GM18505 (cell line): ENCODE results near the gene SH3RF3.

ENCODE experiments used
- ATAC-seq: cut with Tn5 transposase; IDR thresholded peaks from one replicate; pipeline ENCODE4 v1.9.1; 2021; ENCODE audit not compliant: unreplicated experiment
- POLR2A ChIP-seq: IDR thresholded peaks from 4 replicates; pipeline ENCODE4 v1.6.1; 2011; ENCODE audit warnings: borderline replicate concordance; ENCODE audit not compliant: insufficient read depth, insufficient read length; ENCODE audit errors: extremely low read depth

SH3RF3 gene

DNA sequence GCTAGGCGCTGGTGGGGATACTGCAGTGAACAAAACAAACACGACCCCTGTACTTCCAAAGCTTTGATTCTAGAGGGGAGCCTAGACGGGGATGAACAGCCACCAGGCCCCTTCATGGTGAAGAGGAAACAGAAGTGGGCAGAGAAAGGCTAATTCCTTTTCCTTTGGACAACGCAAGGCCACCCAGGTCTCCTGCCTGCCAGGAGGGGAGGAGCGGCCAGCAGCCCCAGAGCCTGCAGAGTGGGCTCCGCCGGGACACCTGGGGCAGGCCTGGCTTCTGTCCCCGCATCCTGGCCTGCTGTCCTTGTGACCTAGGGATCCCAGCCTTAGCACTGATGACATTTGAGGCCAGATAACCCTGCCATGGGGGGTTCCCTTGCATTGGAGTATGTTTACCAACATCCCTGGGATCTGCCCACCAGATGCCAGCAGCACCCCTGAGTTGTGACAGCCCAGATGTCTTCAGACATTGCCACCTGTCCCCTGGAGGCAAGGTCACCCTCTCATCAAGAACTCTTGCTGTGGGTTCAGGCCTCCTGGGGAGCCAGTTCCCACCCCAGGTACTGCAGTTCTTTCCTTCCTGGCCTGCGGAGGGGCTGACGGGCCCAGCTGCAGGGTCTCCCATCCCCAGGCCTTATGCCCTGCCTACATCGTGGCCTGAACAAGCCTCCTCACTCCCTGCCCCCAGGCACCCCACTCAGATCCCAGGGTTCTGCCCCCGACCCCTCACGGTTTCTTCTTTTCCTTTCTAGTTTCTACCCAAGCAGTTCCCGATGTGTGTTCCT lies 359.1 kb downstream of the SH3RF3 start:
- ATAC-seq: no peak
- TF ChIP-seq POLR2A: no peak

DNA sequence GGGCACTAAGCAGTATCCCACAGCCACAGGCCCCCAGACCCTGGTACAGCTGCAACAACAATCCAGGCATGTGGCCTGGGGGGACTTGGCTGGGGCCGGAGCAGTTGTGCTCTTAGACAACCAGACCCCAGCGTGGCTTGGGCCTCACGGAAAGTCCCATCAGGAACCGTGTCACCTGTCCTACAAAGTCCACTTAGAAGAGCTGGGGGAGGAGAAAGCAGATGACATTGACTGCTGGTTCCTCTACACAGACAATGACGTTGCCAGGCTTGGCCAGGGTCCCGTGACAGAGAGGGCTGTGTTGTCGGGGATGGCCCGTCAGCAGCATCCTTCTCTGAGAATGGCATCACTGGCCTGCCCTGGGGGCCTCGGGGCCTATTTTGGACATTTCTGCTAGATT lies 360.3 kb downstream of the SH3RF3 start:
- no peak for TF ChIP-seq POLR2A
- no peak for ATAC-seq

DNA sequence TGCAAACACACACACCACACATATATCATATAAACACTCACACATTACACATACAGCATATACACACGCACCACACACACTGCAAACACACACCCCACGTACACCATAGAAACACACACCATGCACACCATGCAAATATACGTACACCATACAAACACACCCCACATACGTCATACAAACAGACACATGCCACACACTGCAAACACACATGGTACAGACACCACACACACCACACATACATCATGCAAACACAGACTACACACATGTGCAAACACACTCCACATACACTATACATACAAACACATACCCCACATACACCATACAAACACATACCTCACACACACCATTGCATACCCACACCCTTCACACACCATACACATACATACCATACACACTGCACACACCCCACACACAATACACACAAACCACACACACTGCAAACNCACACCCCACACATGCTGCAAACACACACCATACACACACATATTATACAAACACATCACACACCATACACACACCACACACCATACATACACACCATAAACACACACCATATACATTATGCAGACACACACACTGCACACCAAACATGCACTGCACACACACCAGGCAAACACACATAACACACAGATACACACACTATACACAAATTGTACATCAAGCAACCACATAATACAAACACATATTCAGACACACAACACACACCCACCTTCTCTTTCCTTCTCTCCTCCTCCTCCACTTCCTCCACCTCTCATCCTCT lies 364.4 kb downstream of the SH3RF3 start:
- TF ChIP-seq POLR2A: no peak
- ATAC-seq: no peak

DNA sequence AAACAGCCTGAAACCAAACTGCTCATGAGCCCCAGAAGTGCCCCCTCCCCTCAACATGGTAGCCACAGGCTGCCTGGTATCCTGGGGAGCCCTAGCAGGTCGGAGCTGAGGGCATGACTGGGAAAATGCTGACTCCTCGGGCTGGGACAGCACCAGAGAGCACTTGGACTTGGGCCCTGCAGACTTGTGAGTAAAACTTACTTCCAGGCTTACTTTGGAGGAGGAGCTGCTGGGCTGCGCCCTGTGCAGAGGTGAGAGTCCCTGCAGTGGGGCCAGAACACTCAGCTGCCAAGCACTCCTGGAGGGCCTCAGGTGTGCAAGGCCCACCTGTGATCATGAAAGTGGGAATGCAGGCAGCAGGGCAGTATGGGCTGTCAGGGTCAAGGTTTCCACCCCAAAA lies 365.3 kb downstream of the SH3RF3 start:
- TF ChIP-seq POLR2A: no peak
- no peak for ATAC-seq

DNA sequence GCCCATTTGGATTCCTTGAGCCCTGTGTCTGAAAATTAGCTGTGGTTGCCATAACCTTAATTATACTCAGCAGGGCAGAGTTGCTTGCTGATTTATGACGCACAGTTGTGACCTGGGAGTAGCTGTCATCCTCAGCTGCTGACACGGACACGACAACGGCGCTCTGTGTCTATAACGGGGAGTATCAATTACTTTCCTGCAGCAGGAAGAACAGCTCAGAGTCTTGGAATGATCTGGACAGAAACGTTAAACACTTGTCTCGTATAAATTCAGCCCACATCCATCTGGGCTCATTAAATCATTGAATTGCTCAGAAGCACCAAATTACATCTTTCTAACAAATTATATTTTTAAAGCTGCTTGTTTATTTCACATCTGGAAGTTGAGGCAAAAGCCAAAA lies 368.5 kb downstream of the SH3RF3 start:
- no peak for ATAC-seq
- TF ChIP-seq POLR2A: no peak

DNA sequence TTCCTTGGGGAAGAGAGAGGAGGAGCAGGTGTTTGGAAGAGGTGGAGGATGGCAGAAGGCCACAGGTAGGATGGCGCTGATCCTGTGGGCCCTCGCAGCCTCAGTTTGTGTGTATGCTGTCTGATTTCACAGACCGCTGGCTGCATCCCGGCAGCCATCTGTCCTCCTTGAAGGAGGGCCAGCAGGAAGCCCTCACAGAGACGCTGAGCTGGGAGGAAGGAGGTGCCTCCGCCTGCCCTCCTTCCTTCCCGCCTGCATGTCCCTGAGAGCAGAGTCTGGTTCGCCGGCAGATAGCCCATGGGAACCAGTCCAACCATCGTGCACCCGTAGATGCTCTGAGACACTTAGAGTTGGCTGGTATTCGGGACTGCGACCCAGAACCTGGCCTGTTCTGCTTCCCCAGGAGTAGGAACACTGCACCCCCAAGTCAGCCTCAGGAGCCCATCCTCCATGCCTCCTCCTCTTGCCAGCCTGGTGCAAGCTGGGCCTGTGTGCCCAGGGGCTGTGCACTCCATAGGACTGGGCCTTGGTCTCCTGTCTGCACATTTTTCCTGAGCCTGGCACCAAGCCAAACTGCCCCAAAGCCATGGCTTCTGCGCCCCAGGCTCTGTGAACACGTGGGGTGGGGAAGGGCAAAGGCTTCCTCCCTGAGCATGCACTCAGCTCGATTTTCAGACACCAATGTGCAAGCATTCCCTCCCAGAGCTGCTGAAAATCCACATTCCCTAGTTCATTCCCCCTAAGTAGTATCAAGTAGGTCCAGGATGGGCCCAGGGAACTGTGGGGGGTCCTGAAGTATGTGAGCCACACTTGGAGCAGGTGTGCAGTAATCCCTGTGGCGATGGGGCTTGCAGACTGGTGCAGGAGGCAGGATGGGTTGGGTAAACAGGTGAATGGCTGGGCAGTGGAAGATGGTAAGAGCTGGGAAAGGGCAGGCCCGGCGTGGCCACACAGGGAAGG lies 369.2 kb downstream of the SH3RF3 start:
- TF ChIP-seq POLR2A: no peak
- ATAC-seq: no peak

DNA sequence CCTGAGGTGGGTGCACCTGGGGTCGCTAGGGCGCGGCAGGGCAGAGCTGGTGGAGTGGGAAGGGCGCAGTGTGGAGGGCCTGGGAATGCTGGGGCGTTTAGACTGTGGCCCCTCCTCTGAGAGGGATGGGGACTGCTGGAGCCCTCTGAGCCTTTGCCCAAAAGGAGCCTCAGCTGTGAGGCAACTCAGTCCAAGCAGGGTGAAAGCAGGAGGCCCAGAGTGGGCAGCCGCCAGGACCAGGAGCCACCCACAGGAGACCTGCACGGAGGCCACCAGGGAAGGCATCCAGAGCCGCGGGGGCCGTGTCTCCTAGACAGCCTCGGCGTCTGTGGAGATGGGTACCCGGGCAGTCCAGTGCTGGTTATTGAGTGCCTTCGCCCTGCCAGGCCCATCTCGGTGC lies 369.9 kb downstream of the SH3RF3 start:
- ATAC-seq: no peak
- TF ChIP-seq POLR2A: no peak

DNA sequence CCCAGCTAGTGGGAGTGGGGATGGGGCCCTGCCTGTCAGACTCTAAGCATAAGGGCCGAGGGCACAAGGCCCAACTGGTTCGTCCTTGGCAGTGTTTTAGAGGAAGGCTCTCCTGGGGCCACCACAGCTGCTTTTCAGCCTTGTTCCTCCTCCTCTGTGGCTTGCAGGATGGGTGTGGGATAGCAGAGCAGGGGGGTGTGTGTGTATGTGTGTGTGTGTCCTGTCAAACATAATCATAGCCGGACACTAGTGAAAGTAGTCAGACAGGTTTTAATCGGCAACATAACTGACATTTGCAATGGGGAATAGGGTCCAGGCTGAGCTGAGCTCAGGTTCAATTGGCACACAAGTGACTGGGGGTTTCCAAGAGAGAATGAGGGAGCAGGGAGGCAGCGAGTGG lies 370.6 kb downstream of the SH3RF3 start:
- ATAC-seq: no peak
- no peak for TF ChIP-seq POLR2A

DNA sequence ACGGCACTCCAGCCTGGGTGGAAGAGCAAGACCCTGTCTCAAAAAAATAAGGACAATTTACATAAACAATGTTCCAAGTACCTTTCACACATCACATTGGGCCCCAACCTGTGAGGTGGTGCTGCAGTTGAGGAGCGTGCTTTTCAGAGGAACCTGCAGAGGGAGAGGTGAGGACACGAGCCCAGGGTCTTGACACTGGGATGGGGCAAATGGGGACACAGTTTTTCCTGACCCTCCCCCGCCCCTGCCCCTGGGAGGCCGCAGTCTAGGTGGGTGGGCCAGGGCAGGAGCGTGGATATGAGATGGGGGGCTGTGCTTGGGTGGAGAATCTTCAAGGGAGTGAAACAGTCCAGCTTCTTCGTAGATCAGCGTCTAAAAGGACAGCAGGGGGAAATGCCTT lies 371.9 kb downstream of the SH3RF3 start:
- no peak for TF ChIP-seq POLR2A
- ATAC-seq: no peak

DNA sequence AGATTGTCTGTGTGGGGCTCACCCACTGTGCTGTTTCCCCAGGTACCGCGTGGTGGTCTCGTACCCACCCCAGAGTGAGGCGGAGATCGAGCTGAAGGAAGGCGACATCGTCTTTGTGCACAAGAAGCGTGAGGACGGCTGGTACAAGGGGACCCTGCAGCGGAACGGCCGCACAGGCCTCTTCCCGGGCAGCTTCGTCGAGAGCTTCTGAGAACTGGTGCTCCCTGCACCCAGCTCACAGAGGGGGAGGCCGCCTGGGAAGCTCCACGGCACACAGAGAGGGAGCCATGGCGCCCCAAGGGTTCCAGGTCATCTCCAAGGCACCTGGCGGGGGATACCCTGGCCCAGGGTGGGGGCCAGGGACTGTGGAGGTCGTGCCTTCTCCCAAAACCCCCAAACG lies 372.5 kb downstream of the SH3RF3 start:
- no peak for TF ChIP-seq POLR2A
- no peak for ATAC-seq

DNA sequence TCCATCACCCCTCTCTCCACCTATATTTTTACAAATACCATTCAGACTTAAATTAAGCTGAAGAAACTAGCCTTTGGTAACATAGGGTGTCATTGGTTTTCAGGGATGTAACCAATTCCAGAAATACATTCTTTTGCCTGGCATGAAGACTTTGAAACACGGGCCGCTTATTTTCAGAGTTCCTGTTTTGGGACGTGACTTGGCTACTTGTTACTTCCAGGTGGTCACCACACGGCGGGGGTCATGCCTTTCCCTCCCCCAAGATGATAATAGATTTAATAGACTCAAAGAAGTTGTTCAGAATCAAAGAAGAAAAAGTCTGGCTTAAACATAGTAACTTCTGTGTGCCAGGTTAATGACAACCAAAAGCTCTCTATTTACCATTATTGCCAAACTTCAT lies 374.2 kb downstream of the SH3RF3 start:
- no peak for TF ChIP-seq POLR2A
- ATAC-seq: no peak

DNA sequence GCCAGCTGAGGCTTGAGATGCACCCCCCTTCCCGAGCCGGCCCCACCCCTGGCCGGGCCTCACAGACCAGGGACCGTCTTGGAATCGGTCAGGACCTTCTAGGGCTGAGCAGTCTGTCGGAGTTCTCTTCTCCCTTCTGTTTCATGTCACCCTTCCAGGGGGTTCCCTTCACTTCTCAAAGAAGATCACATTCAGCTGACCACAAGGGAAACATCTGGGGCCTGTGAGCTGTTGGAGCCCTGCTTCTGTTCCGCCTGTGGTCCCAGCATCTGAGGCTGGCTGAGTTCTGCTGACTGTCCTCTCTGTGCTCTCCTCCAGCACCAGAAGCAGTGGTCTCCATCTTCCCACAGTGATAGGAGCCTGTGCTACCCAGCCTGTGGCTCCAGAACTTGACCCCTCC lies 378.2 kb downstream of the SH3RF3 start:
- no peak for TF ChIP-seq POLR2A
- no peak for ATAC-seq

DNA sequence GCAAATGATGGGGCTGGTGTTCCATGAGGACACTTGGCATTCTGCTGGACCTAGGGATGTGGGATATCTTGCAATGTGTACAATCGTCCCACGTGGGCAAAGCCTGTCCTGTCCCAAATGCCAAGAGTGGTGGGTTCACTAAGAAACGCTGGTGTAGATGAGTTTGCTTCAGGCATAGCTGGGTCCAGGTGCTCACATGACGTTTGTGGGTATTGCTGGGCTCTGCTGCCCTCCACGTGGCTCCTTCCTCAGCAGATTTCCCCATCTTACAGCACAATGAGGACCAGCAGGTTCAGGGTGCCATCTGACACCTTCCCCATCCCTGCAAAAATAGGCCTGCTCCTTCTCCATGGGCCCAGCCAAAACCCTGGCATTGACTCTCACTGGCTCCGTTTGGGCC lies 378.8 kb downstream of the SH3RF3 start:
- TF ChIP-seq POLR2A: no peak
- no peak for ATAC-seq
